NCI-H2107 treated with DMSO at 0.1 percent for 48 hours (cell line): Measurements from ENCODE around the gene SMAD3.

Source experiments
- DNase-seq: peaks from one replicate; lab custom pipeline; 2025; ENCODE audit not compliant: unreplicated experiment; lab: John Stamatoyannopoulos, UW

SMAD3 gene

DNA sequence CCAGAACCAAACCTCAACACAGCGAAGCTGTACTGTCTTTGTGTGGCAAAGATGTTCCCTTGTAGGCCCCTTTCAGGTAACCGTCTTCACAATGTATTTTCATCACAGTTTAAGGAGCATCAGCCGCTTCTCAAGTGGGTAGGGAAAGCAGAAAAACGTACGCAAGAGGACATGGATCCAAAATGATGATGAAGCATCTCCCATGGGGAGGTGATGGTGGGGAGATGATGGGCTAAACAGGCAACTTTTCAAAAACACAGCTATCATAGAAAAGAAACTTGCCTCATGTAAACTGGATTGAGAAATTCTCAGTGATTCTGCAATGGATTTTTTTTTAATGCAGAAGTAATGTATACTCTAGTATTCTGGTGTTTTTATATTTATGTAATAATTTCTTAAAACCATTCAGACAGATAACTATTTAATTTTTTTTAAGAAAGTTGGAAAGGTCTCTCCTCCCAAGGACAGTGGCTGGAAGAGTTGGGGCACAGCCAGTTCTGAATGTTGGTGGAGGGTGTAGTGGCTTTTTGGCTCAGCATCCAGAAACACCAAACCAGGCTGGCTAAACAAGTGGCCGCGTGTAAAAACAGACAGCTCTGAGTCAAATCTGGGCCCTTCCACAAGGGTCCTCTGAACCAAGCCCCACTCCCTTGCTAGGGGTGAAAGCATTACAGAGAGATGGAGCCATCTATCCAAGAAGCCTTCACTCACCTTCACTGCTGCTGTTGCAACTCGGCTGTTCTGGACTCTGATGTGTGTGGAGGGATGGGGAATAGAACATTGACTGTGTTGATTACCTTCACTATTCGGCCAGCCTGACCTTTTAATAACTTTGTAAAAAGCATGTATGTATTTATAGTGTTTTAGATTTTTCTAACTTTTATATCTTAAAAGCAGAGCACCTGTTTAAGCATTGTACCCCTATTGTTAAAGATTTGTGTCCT, 129.0 kb downstream of the SMAD3 start:
- DNase-seq = no peak

DNA sequence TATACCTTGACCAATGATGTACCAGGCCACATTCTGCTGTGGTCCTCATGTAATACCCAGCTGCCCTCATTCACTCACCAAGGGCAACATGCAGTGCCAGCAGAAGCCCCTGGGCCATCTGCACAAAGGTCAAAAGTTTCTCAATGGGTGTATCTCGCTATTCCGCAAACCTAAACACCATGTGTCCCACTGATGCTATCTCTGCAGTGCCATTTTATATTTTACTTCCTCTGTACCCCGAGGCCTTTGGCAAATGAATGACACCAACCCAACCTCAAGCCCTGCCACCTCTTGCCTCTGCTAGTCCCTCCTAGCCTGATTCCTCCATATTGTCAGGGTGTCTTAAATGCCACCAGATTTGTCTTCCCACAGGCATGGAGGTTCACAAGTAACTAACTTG, 129.9 kb downstream of the SMAD3 start:
- DNase-seq = no peak

DNA sequence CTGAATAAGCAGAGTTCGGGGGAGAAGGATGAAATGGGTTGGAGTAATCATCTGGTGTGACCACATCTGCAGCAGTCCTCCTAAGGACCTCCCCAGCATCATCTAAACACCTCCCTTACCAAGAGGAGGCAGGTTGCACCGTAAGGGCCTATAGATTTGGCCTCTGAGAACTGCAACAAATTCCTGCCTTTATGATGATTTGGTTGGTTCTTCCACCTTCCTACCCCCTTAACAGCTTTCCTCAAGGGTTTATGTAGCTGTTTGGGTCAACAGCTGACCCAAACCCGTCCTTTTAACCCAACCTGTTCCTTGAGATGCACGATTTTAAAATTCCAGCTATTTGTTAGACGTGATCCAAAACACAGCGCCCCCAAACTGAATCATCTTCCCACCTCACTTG, 130.8 kb downstream of the SMAD3 start:
- no peak for DNase-seq

DNA sequence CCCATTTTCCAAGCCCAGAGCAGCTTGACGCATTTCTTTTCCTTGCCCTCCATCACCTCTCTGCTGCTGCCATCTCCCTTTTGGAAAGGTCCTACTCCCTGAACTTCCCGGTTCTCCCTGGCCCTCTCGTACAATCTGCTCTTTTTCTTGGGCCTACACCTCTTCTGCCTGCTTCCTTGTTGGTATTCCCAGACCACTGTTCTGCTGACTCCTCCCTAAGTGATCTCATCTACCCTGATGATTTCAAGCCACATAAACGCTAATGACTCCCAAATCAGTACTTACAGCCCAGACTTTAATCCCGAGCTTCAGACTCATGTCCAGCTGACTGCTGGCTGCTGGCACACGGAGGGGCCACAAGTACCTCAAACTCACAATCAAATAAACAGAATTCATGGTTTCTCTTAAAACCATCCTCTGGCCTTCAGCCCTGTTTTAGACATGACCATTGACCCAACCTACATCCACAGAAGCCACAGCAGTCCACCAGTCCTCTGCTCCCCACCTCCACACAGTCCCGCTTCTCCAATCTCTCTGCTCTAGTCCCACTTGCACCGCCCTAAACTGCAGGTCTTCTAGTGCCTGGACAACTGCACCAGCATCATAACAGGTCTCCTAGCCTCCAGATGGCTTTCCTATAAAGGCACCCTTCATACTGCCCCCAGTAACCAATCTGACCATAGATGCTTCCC, 131.4 kb downstream of the SMAD3 start:
- DNase-seq = no peak

DNA sequence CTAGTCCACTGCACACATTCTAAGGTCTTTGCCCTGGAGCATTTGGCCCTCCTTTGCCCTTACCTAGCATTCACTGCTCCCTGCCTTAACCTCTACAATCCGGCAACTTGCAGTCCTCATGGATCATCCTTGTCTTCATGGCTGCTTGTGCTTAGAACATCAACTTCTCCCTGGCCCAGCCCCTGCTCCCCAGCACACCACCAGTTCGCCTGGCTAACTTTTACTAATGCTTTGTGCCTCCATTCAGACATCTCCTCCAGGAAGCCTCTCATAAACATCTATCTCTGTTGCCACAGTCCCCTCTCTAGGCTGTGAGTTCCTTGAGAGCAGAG, 131.9 kb downstream of the SMAD3 start:
- DNase-seq = no peak

DNA sequence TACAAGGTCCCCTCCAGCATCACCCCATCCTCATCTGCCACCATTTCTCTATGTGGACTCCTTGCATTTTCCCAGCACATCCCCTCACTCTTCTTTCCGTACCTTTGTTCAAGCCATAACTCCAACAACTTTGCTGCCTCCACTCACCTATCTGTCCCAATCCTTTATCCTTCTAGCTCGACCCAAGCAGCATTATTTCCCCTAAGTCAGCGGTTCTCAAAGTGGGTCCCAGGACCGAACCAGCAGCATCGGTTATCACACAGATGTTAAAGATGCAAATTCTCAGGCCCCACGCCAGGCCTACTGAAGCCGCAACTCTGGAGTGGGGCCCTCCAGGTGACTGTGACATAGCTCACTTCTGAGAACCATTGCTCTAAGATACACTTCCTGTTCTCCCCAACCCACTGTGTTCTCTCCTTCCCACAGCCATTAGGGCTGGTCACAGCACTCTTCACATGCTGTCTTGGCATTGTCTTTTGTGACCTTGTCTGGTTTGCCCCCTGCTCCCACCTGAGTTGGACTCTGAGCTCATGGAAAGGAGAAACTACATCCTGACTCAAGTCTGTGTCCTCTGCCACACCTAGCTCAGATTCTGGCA, 132.9 kb downstream of the SMAD3 start:
- DNase-seq = no peak

DNA sequence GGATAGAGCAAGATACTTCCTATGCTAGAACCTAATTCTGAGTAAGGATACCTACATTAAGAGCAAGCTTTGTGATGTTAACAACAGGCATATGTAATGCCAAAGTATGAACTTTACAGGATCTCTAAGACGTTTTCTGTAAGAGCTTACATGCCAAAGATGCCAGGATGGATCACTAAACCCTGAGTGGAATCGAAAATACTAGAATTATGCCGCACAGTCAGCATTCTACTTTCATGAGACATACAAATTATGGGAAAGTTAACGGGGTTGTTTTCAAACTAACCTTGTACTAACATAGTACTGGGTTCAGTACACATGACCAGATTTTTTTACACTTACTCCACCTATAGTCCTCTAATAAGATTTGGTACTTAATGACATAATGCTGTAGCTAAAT, 134.0 kb downstream of the SMAD3 start:
- no peak for DNase-seq

DNA sequence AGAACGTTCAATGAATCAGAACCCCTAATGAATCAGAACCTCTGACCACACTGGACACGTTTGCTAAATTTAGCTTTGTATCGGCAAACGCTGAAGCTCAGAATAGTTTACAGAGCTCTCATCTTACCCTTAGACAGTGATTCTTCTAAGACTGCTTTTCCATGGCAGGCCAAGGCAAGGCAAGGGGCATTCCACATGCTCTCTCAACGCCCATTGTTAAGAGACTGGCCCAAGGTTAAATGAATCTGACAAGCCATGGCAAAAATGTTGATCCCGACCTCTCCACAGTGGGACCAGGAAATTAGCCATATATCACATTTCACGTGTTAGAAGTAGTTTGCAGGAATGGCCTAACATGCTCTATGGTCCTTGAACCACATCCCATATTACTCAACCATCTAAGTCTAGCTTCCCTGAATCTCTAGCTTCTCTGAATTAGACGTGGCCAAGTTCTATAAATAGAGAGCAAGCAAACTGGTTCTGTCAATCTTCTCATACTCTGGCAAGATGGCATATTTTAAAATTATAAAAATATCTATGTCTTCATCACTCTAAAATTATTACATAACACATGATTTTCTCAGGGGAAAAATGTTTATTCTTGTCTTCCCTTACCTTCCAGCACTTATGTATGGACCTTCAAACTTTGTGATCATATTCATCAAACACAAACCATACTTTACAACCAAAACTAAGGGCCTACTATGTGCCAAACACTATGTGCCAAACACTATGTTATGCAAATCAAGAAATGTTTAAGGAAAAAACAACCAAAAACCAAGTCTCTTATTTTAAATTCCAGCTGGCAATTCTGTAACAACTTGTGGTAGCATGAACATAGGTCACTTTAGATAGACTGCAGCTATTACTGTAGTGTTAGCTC, 134.7 kb downstream of the SMAD3 start:
- no peak for DNase-seq

DNA sequence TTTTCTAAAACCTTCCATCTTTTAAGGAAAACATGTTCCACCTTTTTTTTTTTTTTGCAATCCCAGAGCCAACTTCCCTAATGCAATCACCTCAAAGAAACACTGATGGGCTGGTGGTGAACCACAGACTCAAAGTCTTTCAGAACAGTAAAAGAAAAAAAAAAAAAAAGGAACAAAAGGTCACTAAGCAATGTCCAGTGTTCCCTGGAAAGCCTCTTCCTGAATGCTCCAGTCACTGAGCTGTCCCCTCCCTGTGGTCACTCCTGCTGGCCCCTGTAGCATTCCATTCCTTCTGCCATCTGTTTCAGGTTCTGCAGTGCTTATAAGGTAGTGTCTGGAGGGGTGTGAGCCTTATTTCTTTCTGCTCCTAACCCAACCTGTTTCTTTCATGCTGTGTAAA, 135.7 kb downstream of the SMAD3 start:
- DNase-seq = no peak

DNA sequence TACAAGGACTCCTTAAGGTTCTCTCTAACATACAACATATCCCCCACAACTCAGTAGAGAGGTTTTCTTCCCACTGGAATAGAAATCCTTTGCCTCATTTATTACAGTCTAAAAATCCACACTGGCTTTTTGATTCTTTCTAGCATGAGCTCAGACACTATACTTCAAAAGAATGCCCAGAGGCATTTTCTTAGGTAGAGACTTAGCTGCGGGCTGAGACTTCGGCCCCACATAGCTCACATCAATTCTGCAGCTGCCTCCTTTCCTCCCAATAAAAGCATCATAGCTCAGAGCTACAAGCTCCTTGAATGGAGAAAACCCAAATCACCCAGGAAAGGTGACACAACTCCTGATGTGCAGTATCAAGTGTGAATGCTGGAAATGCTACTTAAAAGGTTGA, 136.7 kb downstream of the SMAD3 start:
- no peak for DNase-seq

DNA sequence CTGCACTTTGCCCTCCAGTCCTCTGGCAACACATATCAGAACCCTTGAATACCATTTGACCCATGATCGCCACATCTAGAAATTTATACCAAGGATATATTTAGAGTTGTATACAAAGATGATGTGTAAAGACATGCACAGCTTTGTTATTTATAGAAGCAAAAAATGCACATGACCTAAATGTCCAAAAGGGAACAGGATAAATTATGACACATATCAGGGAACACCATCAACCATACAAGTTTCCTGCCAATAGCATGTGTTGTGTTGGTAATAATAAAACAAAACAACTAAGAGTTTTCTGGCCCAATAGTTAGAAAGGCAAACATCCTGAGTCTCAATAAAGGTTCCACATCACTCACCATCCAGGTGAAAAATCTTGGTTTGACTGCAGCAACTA, 137.6 kb downstream of the SMAD3 start:
- DNase-seq = no peak

DNA sequence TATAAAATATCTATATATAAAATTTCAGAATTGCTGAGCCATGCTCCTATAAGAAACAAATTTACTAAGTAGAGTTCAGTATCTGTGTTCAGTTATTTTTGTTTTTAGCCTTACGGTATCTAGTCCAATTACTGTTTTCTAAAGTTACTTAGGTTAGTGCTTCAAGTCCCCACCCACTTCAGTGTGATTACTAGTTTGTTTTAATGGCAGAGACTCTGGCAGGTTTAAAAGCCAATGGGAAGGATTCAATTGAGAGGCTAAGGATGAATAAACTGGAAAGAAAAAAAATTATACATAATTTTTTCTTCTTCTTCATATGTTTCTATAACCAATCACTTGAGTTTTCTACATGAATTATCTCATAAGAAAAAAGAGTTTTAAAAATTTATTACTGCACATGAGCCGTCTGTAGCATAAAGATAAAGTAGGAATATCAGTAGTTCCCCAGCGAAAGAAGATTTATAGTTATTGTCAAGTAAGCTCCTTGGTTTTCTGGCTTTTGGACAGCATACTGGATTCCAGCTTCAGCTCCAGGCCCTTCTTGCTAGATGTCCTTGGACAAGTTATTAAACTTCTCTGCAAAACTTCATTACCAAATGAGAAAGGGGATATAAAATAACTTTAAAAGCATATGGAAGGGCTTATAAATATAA, 142.3 kb downstream of the SMAD3 start:
- DNase-seq = no peak

DNA sequence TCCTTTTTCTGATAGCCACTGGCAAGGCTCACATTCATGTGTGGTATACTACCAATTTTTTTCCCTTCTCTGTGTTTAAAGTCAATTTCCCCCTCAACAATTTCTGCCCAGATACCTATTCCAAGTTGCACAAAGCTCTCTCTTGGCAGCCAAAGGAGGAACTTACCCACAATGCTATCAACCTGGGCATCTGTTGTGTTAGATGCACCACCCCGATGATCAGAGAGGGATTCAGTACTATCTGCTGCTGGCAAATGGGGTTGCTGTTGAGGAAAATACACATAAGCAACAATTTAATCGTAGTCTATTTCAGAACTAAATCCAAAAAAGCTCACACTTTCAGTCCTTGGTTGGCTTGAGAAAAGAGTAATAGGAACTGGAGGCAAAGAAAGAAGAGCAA, 143.0 kb downstream of the SMAD3 start:
- DNase-seq = no peak

DNA sequence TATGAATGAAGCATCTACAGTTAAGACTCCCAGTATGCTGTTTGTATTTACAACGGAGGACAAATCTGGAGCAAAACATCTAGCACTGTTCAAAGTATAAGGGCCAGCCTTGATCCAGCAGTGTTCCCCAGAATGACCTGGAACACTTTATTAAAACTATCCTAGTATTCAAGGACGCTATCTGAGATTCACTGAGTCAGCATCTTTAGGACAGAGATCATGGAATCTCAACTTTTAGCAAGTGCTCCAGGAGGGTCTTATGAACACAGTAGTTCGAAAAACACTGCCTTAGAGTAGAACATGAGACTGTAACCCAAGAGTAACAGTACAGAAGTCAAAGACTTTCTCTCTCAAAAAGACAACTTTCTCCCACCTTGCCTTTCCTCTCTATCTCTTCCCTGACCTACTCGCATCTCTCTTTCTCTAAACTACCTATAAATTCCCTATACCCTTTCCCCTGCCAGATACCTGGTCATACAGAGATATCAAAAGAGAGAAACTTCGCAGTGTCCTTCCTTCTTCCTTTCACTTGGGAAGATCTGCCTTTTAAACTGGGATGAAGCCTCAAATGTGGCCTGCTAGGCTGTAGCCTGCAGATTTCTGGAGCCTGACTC, 145.3 kb downstream of the SMAD3 start:
- no peak for DNase-seq

DNA sequence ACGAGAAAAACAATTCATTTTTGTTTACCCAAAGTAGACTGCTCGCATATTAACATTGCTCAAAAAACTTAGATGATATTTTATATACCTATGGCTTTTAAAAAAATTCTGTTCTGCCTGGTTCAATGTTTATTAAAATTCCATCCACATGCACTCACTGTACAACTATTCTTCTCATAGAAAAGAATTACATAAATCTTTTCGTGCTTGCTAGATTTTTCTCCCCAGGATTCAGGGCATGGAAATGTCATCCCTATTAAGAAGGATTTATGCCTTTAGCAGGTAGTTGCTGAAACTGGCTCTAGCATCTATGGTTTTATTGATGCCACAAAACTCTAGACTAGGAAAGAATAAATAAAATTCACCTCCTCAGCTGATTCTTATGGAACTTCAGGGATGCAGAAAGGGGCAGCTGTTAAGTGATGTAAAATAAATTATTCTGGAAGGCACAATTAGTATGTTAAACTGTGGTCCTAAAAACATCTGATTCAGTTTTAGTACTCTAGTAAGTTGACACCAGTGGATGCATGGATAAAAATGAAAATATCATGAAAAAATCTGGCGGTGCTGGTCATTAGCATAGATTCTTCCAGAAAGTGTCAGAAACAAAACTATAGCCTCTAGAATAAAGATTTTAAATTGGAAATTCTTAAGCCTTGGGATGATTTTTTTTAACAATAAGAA, 147.4 kb downstream of the SMAD3 start:
- no peak for DNase-seq

DNA sequence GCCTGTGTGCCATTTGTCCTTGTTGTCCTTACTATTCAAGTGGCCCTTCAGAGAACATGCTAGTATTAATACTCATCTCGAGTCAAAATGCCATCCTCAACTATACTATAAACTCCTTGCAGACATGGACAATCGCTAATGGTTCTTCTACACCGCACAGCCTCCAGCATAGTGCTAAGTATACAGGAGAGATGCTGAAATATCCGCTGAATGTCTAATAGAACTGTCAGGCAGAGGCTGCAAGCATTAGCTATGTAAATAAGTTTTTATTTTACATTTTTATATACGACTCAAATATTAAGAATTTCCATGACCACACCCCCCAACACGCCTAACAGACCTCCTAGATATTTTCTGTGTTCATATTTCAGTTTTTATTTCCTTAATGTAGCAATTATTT, 149.7 kb downstream of the SMAD3 start:
- no peak for DNase-seq

DNA sequence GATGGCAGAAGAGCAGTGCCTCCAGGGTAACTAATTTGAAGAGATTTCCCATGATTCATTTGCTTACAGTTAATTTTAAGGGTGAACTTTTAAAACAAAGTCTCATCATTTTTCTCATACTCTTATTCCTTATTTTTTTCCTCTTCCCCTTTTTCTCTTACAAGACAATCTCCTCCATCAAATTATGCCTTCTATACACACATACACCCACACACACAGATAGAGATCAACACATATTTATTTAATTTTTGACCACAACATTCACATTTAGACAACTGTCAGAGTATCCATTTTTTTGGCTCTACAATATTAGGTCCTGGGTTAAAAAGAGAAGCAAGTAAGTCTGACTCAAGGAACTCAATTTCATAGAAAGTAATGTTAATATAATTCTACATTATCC, 151.5 kb downstream of the SMAD3 start:
- no peak for DNase-seq

DNA sequence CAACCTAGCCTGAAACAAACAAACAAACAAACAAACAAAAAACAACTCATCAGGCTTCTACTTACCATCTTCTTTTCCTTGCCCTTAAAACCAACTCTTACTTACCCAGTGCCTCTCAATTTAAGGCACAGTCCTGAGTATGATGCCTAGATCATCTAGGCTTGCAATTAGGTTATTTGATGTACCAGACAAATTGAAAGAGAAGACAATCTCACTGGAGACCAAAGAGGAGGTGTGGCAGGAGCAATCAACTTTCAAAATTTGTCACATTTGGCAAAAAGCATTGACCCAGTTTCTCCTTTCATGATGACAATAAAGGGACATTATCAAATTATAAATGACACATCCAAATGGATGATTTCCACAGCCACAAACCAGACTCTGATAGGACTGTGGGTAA, 153.0 kb downstream of the SMAD3 start:
- DNase-seq = no peak

DNA sequence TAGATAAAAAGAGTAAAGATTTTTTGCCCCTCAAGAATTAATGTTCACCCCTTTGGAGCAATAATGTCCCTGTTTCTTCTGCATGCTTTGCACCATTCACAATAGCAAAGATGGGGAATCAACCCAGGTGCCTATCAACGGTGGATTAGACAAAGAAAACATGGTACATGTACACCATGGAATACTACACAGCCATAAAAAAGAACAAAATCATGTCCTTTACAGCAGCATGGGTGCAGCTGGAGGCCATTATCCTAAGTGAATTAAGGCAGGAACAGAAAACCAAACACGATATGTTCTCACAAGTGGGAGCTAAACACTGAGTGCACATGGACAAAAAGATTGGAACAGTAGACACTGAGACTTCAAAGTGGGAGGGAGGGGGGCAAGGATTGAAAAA, 153.9 kb downstream of the SMAD3 start:
- no peak for DNase-seq

DNA sequence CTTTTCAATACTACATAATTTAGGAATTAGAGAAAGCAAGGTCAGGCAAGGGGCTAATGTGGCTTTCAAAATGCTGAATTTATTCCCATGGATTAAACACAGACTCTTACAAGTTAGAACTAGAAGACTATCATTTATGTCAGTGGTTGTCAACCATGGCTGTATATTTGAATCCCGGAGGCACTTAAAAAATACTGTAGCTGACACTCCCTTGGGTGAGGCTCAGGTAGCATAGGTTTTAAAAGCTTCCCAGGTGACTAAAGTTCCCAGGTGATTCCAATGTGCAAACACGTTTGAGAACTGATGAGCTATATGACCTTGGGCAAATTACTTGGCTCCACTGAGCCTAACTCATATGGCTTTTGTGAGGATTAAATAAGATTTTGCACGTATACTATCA, 159.5 kb downstream of the SMAD3 start:
- no peak for DNase-seq
